Stimulated activated memory B cell treated with anti-CD40 and anti-IgM and Interleukin-4, amounts not matched to agents 10 μg/mL and 1 μg/mL and 100 μg/mL, for 72 hours (primary cell): ENCODE results near the gene PDLIM1.
"Not testable (repeated sequence)": the region's sequence is repeated elsewhere in the genome, so short reads cannot be mapped to it uniquely, and the experiment has no call there.

Source experiments
- ATAC-seq: fragments of 150-1000 bp; cut with Tn5 transposase; 2 replicates; pipeline ENCODE4 v1.10.0; 2021
- H3K27ac Mint-ChIP-seq: one replicate; pipeline ENCODE4 v1.8.0; 2022; ENCODE audit warnings: mild to moderate bottlenecking, mixed read lengths
- H3K27me3 Mint-ChIP-seq: one replicate; pipeline ENCODE4 v1.8.0; 2022; ENCODE audit warnings: mixed read lengths
- H3K36me3 Mint-ChIP-seq: one replicate; pipeline ENCODE4 v1.8.0; 2022; ENCODE audit warnings: mixed read lengths
- H3K4me1 Mint-ChIP-seq: one replicate; pipeline ENCODE4 v1.8.0; 2022; ENCODE audit warnings: mixed read lengths
- H3K4me3 Mint-ChIP-seq: one replicate; pipeline ENCODE4 v1.8.0; 2022; ENCODE audit warnings: mild to moderate bottlenecking, moderate library complexity, mixed read lengths
- H3K9me3 Mint-ChIP-seq: one replicate; pipeline ENCODE4 v1.8.0; 2022; ENCODE audit warnings: mixed read lengths

PDLIM1 gene

GRCh38 chr10:95247881-95248583 lies 42.8 kb downstream of the PDLIM1 start:
- Mint-ChIP-seq H3K9me3 (no peaks in the 10 kb centered on the region), H3K4me1 (peaks cover 56% of the 10 kb centered on the region), H3K4me3 (no peak overlapping the region), H3K36me3 (peaks cover 56% of the 10 kb centered on the region), H3K27ac (peak overlapping the region; percentile 31), H3K27me3 (no peaks in the 10 kb centered on the region)
- no peak for ATAC-seq

- Mint-ChIP-seq H3K27me3 (no peaks in the 10 kb centered on the region), H3K9me3 (no peaks in the 10 kb centered on the region), H3K4me3 (no peak overlapping the region), H3K27ac (peak overlapping the region; percentile 31), H3K4me1 (peaks cover 49% of the 10 kb centered on the region), H3K36me3 (peaks cover 49% of the 10 kb centered on the region)
- no peak for ATAC-seq
These were observed 43.5 kb downstream of the PDLIM1 start for GRCh38 chr10:95247200-95247880.

GRCh38 chr10:95246582-95247051 lies 44.2 kb downstream of the PDLIM1 start:
- H3K27ac Mint-ChIP-seq = peak overlapping the region; percentile 31
- peak; percentile 74 for ATAC-seq
- H3K27me3 Mint-ChIP-seq = no peaks in the 10 kb centered on the region
- H3K9me3 Mint-ChIP-seq = no peaks in the 10 kb centered on the region
- H3K4me1 Mint-ChIP-seq = peaks cover 43% of the 10 kb centered on the region
- peaks cover 46% of the 10 kb centered on the region for H3K36me3 Mint-ChIP-seq
- H3K4me3 Mint-ChIP-seq = no peak overlapping the region

- H3K36me3 Mint-ChIP-seq = peaks cover 44% of the 10 kb centered on the region
- no peaks in the 10 kb centered on the region for H3K9me3 Mint-ChIP-seq
- peak overlapping the region; percentile 61 for H3K27ac Mint-ChIP-seq
- ATAC-seq = peak; percentile 87
- no peaks in the 10 kb centered on the region for H3K27me3 Mint-ChIP-seq
- peaks cover 43% of the 10 kb centered on the region for H3K4me1 Mint-ChIP-seq
- no peak overlapping the region for H3K4me3 Mint-ChIP-seq
These were observed 45.3 kb downstream of the PDLIM1 start for GRCh38 chr10:95245425-95246055.

GRCh38 chr10:95244152-95244551 lies 46.7 kb downstream of the PDLIM1 start:
- Mint-ChIP-seq H3K9me3 (no peaks in the 10 kb centered on the region), H3K4me3 (no peak overlapping the region), H3K27me3 (no peaks in the 10 kb centered on the region), H3K27ac (no peak overlapping the region), H3K4me1 (peaks cover 37% of the 10 kb centered on the region), H3K36me3 (peaks cover 52% of the 10 kb centered on the region)
- no peak for ATAC-seq

- H3K27me3 Mint-ChIP-seq = no peaks in the 10 kb centered on the region
- no peak overlapping the region for H3K4me3 Mint-ChIP-seq
- peaks cover 54% of the 10 kb centered on the region for H3K36me3 Mint-ChIP-seq
- H3K9me3 Mint-ChIP-seq = no peaks in the 10 kb centered on the region
- H3K27ac Mint-ChIP-seq = peak overlapping the region; percentile 34
- no peak for ATAC-seq
- peaks cover 32% of the 10 kb centered on the region for H3K4me1 Mint-ChIP-seq
These were observed 47.5 kb downstream of the PDLIM1 start for GRCh38 chr10:95243318-95243617.

- Mint-ChIP-seq H3K27ac (peak overlapping the region; percentile 34), H3K36me3 (peaks cover 59% of the 10 kb centered on the region), H3K9me3 (no peaks in the 10 kb centered on the region), H3K4me1 (peaks cover 32% of the 10 kb centered on the region), H3K4me3 (no peak overlapping the region), H3K27me3 (no peaks in the 10 kb centered on the region)
- peak; percentile 52 for ATAC-seq
These were observed 48.1 kb downstream of the PDLIM1 start for GRCh38 chr10:95242581-95243317.

- no peak for ATAC-seq
- peaks cover 34% of the 10 kb centered on the region for H3K4me1 Mint-ChIP-seq
- peaks cover 64% of the 10 kb centered on the region for H3K36me3 Mint-ChIP-seq
- H3K27me3 Mint-ChIP-seq = no peaks in the 10 kb centered on the region
- H3K27ac Mint-ChIP-seq = no peak overlapping the region
- H3K4me3 Mint-ChIP-seq = no peak overlapping the region
- no peaks in the 10 kb centered on the region for H3K9me3 Mint-ChIP-seq
These were observed 49.3 kb downstream of the PDLIM1 start for GRCh38 chr10:95241533-95241932.

GRCh38 chr10:95240811-95241210 lies 50.0 kb downstream of the PDLIM1 start:
- H3K27ac Mint-ChIP-seq = no peak overlapping the region
- no peaks in the 10 kb centered on the region for H3K27me3 Mint-ChIP-seq
- peaks cover 63% of the 10 kb centered on the region for H3K36me3 Mint-ChIP-seq
- no peak overlapping the region for H3K4me3 Mint-ChIP-seq
- peaks cover 34% of the 10 kb centered on the region for H3K4me1 Mint-ChIP-seq
- H3K9me3 Mint-ChIP-seq = no peaks in the 10 kb centered on the region
- no peak for ATAC-seq

- H3K27ac Mint-ChIP-seq = not testable (repeated sequence)
These were observed 50.7 kb downstream of the PDLIM1 start for GRCh38 chr10:95240096-95240495.

GRCh38 chr10:95237376-95238170 lies 53.2 kb downstream of the PDLIM1 start:
- Mint-ChIP-seq H3K4me1 (peaks cover 25% of the 10 kb centered on the region), H3K4me3 (no peak overlapping the region), H3K27me3 (no peaks in the 10 kb centered on the region), H3K9me3 (no peaks in the 10 kb centered on the region), H3K27ac (peak overlapping the region; percentile 83), H3K36me3 (peaks cover 59% of the 10 kb centered on the region)
- no peak for ATAC-seq

More at GRCh38 chr10:95240096-95240495, 50.7 kb downstream of the PDLIM1 start:
- H3K27me3 Mint-ChIP-seq, H3K4me3 Mint-ChIP-seq, H3K9me3 Mint-ChIP-seq, ATAC-seq: not testable (repeated sequence)
- H3K36me3 Mint-ChIP-seq = peaks cover 57% of the 10 kb centered on the region
- H3K4me1 Mint-ChIP-seq = peaks cover 32% of the 10 kb centered on the region

- Mint-ChIP-seq H3K4me1 (peaks cover 29% of the 10 kb centered on the region), H3K9me3 (no peaks in the 10 kb centered on the region), H3K4me3 (no peak overlapping the region), H3K27me3 (no peaks in the 10 kb centered on the region), H3K36me3 (peaks cover 62% of the 10 kb centered on the region), H3K27ac (peak overlapping the region; percentile 83)
- peak; percentile 96 for ATAC-seq
These were observed 54.5 kb downstream of the PDLIM1 start for GRCh38 chr10:95236068-95236903.

GRCh38 chr10:95235676-95236067 lies 55.1 kb downstream of the PDLIM1 start:
- Mint-ChIP-seq H3K4me3 (no peak overlapping the region), H3K27me3 (no peaks in the 10 kb centered on the region)

GRCh38 chr10:95234951-95235350 lies 55.9 kb downstream of the PDLIM1 start:
- no peak overlapping the region for H3K27ac Mint-ChIP-seq
- H3K27me3 Mint-ChIP-seq = no peaks in the 10 kb centered on the region
- H3K4me3 Mint-ChIP-seq = no peak overlapping the region
- peaks cover 55% of the 10 kb centered on the region for H3K36me3 Mint-ChIP-seq
- no peak for ATAC-seq
- peaks cover 35% of the 10 kb centered on the region for H3K4me1 Mint-ChIP-seq
- H3K9me3 Mint-ChIP-seq = no peaks in the 10 kb centered on the region

More at GRCh38 chr10:95235676-95236067, 55.1 kb downstream of the PDLIM1 start:
- ATAC-seq = no peak
- Mint-ChIP-seq H3K27ac (peak overlapping the region; percentile 83), H3K9me3 (no peaks in the 10 kb centered on the region), H3K4me1 (peaks cover 35% of the 10 kb centered on the region), H3K36me3 (peaks cover 63% of the 10 kb centered on the region)
